GM12892 (cell line): ENCODE measurements around the gene RNH1.

Experiments
- POLR2A ChIP-seq: IDR thresholded peaks from 2 replicates; pipeline ENCODE4 v1.6.1; 2011; ENCODE audit warnings: low read depth, low read length, control low read depth
- POLR2AphosphoS5 ChIP-seq: IDR thresholded peaks from 2 replicates; pipeline ENCODE4 v1.6.1; 2011; ENCODE audit warnings: low read depth, low read length, control low read depth
- TAF1 ChIP-seq: IDR thresholded peaks from 2 replicates; pipeline ENCODE4 v1.6.1; 2011; ENCODE audit warnings: low read depth, mild to moderate bottlenecking, control low read depth, low read length, borderline replicate concordance

DNA sequence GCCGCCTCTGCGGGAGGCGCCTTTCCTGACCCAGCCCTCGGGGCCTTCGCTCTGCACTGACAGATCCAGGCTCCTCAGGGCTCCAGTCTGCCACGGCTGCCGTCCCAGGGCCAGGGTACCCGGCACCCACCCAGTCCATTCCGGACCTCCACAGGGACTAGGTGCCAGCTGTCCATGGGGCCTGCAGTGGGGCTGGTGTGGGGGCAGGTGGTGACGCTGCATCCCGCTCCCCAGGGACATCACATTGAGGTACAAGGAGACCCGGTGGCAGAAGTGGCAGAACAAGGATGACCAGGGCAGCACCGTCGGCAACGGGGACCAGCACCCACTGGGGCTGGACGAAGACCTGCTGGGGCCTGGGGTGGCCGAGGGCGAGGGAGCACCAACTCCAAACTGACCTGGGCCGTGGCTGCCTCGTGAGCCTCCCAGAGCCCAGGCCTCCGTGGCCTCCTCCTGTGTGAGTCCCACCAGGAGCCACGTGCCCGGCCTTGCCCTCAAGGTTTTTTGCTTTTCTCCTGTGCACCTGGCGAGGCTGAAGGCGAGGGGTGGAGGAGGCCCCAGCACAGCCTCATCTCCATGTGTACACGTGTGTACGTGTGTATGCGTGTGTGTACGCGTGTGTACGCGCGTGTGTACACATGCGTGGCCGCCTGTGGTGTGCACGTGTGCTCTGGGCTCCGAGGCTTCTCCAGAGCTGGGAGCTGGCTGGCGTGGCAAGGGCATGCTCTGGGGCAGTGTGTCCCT is 16.7 kb downstream of the RNH1 start:
- no peak for TF ChIP-seq POLR2A
- TF ChIP-seq TAF1, result no peak
- TF ChIP-seq POLR2AphosphoS5, result no peak
